ENCODE data around the gene MMAB.

MMAB gene

DNA sequence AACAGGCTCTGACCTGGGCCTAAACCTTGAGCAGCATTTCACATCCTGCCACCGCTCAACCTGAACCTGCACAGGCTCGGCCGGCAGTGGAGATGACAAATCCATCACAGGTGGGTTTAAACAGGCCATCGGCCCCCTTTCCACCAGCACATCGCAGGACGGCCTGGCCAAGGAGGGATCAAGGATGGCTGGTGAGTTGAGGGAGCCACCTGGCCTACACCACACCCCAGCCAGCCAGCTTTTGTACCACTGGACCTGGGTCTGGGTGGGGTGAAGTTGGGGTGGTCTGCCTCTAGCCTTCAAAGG, 14.2 kb downstream of the MMAB start:
- DNase-seq (ENCODE audit: low spot score) = no peak

GRCh38 chr12:109558374-109559199, 14.7 kb downstream of the MMAB start:
- no peak for DNase-seq (ENCODE audit: low spot score)

GRCh38 chr12:109557805-109558204, 15.5 kb downstream of the MMAB start:
- no peak for DNase-seq (ENCODE audit: low spot score)

DNA sequence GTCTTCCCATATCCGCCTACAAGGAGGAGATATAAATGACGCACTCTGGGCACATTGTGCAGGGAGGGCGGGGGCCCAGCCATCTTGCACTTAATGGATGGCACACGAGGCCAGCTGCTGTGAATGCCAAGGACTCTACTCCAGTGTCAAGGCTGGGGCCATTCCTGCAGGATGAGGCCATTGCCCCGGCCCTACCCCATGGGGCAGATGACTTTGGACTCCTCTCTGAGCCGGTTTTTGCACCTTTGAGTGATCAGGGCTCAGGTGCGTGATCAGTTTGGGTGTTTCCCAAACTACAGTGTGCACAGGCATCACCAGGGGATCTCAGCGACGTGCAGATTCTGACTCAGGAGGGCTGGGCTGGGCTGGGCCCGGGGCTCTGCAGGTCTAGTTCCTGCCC, 16.1 kb downstream of the MMAB start:
- DNase-seq (ENCODE audit: low spot score) = no peak

GRCh38 chr12:109555431-109556315, 17.6 kb downstream of the MMAB start:
- no peak for DNase-seq (ENCODE audit: low spot score)

- DNase-seq (ENCODE audit: low spot score) = no peak
Observed at GRCh38 chr12:109554761-109555160, 18.5 kb downstream of the MMAB start.

- no peak for DNase-seq (ENCODE audit: low spot score)
Observed at GRCh38 chr12:109553906-109554500, 19.3 kb downstream of the MMAB start.

- no peak for DNase-seq (ENCODE audit: low spot score)
Observed at GRCh38 chr12:109553483-109553882, 19.8 kb downstream of the MMAB start.

DNA sequence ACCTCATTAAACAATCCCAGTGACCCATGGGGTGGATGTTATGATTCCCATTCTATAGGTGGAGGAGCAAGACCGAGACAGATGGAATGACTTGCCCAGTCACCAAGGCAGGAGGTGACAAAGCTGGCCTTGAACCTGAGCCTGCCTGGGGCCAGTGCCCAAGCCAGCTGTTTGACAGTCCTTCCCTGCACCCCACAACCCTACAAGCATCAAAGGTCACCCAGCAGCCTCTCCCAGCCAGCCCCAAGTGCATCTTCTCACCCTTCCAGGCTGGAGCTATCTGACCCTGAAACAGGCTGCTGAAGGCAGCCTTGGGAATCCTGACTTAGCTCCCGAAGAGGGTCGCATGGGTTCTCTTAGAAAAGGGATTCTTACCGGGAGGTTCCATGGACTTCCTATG, 20.3 kb downstream of the MMAB start:
- DNase-seq (ENCODE audit: low spot score) = no peak

- DNase-seq (ENCODE audit: low spot score) = no peak
Observed at GRCh38 chr12:109551108-109551507, 22.2 kb downstream of the MMAB start.

DNA sequence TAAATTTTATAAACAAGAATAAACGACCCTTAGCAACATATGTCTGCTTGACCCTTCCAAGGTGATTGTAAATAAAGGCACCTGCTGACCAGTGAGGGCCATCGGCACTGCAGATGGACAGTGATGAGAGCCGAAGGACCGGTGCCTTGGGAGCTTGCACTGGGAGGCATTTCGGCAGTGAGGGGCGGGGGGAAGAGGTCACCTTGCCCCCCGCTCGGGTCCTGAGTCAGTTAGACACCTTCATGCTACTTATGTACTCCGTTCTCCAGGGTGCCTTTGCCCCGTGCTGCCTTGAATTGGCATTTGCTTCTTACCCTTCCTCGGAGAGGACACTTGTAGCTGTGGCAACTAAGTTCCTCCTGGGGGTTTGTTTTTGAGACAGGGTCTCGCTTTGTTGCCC, 23.0 kb downstream of the MMAB start:
- no peak for DNase-seq (ENCODE audit: low spot score)

GRCh38 chr12:109549613-109550270, 23.6 kb downstream of the MMAB start:
- DNase-seq (ENCODE audit: low spot score) = no peak

DNA sequence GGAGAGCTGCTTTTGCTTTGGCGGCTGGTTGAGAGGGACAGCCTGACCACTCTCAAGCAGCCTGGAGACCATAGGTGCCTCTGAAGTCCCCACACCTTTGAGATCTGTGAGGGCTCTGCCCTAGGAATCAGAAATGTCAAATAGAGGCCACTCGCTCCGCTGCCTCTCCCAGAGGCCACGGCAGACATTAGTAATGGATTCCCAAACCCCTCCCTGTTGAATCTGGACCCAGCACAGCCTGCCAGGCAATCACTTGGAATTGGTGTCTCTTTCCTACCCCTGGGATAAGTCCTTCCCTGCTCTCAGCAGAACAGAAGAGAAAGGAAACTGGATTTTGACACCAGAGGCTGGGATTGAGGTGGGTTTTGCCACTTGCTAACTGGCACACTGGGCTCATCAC, 25.0 kb downstream of the MMAB start:
- no peak for DNase-seq (ENCODE audit: low spot score)

DNA sequence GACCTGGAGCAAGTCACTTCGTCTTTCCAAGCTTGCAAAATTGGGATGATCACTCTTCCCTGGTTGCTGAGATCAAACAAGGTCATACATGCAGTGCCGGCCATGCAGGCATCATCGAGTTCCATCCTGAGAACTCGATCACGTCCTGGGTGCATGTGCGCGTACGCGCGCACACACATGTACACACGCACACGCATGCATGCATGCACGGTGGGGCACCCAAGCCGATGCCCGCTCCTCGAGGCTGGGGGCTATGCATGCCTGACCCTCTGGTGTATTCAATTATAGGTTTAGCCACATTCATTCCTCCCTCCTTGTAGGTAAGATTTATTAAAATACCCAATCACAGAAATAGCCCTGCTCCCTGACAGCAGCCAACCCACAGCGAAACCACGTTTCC, 26.0 kb downstream of the MMAB start:
- DNase-seq (ENCODE audit: low spot score) = no peak

GRCh38 chr12:109545826-109546225, 27.5 kb downstream of the MMAB start:
- DNase-seq (ENCODE audit: low spot score) = no peak

DNA sequence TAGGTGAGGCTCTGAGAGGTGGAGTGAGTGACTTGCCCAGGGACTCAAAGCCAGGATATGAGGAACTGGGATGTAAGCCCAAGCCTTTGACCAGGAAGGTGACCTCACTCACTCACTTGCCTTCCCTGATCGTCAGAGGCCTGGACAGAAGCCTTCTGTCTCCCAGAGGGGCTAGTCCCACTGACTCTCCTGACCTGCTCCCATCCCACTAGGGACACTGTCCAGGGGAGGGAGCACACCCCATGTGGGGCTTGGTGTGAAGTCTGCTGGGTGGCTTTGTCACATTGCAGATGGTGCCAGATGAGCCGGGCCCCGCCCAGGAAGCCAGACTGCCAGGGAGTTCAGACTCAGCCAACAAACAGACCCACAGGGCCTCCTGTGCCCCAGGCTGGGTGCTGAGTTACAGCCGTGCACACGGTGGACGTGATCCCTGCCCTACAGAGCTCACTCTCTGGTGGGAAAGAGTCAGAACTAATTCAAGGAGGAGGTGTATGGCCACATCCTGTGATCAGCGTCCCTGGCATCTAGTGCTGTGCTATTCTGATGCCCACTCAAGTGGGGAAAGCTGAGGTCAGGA, 28.3 kb downstream of the MMAB start:
- DNase-seq (ENCODE audit: low spot score) = peak; percentile 68

DNA sequence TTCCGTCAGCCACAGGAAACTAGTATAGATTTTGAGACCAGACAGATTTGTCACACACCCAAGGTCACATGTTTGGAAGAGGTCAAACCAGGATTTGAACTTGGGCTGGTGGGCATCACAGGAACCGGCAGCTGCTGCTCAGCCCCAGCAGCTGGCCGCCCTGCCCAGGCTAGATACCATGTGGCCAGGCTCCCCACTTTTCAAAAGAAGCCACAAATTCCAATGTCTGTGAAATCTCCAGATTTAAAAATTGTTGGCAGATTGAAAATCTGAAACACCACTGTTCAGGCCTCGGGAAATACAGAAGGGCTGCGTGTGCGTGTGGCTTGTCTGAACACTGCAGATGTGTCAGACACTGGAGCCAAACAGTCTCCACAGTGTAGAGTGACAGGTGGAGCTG, 30.4 kb downstream of the MMAB start:
- no peak for DNase-seq (ENCODE audit: low spot score)

DNA sequence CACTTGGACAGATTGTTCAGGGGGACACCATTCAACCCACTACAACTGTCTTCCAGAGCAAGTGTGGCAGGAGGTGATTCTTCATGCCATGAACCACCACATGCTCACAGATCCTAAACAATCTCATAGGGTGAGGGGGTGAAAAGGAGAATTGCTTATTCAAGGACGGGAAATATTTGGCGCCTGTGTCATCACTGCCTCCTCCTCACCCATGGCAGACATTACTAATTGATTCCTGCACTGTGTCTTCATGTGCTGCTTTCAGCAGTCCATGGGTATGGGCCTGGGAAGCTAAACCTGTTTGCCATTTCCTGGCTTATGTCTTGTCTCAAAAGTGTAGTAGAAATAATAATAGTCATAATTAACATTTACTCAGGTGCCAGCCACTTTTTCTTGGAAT, 31.3 kb downstream of the MMAB start:
- DNase-seq (ENCODE audit: low spot score) = peak; percentile 54

- no peak for DNase-seq (ENCODE audit: low spot score)
Observed at GRCh38 chr12:109541413-109541726, 31.9 kb downstream of the MMAB start.

GRCh38 chr12:109540526-109541412, 32.5 kb downstream of the MMAB start:
- DNase-seq (ENCODE audit: low spot score) = no peak

DNA sequence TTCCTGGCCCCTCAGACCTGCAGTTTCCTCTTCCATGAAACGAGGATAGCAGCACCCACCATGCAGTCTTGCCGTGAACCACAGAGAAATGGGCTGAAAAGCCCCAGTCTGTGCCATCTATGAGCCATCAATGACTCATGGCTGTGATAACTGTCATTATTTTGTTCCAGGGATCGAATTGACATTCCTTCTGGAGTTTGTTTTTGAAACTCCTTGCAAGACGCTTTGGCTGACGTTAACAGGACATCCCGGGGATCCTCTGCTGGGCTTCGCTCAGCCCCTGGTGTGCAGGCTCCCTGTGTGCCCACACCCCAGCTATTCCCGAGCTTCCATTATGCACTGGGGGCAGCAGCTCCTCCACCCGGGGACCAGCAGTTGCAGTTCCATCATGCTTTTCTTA, 33.8 kb downstream of the MMAB start:
- no peak for DNase-seq (ENCODE audit: low spot score)
